CD4-positive, alpha-beta T cell (primary cell): ENCODE results near the gene KCNJ6. TPM values are rescaled to one million over a fixed set of nuclear protein-coding genes. Genes with fewer than 3 reads are reported as not detected.

Experiments used
- ATAC-seq: fragments of 200-7000 bp; cut with Tn5 transposase; one replicate; pipeline ENCODE4 v1.10.0; 2022; ENCODE audit warnings: mild to moderate bottlenecking; ENCODE audit not compliant: poor library complexity
- CTCF ChIA-PET: fragments of 350-600 bp; sonication (Branson Sonifier 250); formaldehyde crosslinking; loops from one replicate; lab custom pipeline; 2021; ENCODE audit warnings: antibody characterized with exemption, inconsistent platforms; lab: Charles Lee
- POLR2A ChIA-PET: fragments of 350-600 bp; sonication (Branson Sonifier 250); formaldehyde crosslinking; loops from one replicate; lab custom pipeline; 2021; ENCODE audit warnings: antibody characterized with exemption, inconsistent platforms; lab: Charles Lee
- DNase-seq, 14 experiments: peaks; one replicate each; pipeline ENCODE4 v3.0.0-alpha.2; 2013 to 2020; ENCODE audit warnings: mixed read lengths in 2 of 14
- H3K27ac ChIP-seq, 2 donors: one replicate each; pipeline versions ENCODE4 v1.5.1 to v1.7.0; 2013; ENCODE audit warnings: low read length in 2 of 2, low read depth in 1 of 2, mild to moderate bottlenecking in 1 of 2
- H3K27me3 ChIP-seq, 2 experiments: 1 replicate in 1 of 2; 2 replicates in 1 of 2; pipeline versions ENCODE4 v1.6.1 to v1.7.0; 2013; ENCODE audit warnings: low read length in 2 of 2, control low read depth in 1 of 2, mild to moderate bottlenecking in 1 of 2, moderate library complexity in 1 of 2; ENCODE audit not compliant: insufficient read depth in 2 of 2, control insufficient read depth in 1 of 2
- H3K36me3 ChIP-seq: one replicate; pipeline ENCODE4 v1.6.1; 2013; ENCODE audit warnings: low read length, control low read depth; ENCODE audit not compliant: insufficient read depth
- H3K4me1 ChIP-seq: one replicate; pipeline ENCODE4 v1.6.1; 2013; ENCODE audit warnings: low read length, control low read depth; ENCODE audit not compliant: insufficient read depth
- H3K4me3 ChIP-seq: one replicate; pipeline ENCODE4 v1.5.1; 2013; ENCODE audit warnings: mild to moderate bottlenecking, low read length, moderate library complexity
- H3K9me3 ChIP-seq, 2 experiments: 1 replicate in 1 of 2; 2 replicates in 1 of 2; pipeline versions ENCODE4 v1.6.1 to v1.7.0; 2013; ENCODE audit warnings: low read length in 2 of 2, mild to moderate bottlenecking in 2 of 2, control low read depth in 1 of 2, moderate library complexity in 1 of 2; ENCODE audit not compliant: control insufficient read depth in 1 of 2, insufficient read depth in 1 of 2
- H3K27ac Mint-ChIP-seq: one replicate; pipeline ENCODE4 v1.8.0; 2020; ENCODE audit warnings: mixed read lengths
- H3K27me3 Mint-ChIP-seq: one replicate; pipeline ENCODE4 v1.8.0; 2021; ENCODE audit warnings: mixed read lengths
- H3K36me3 Mint-ChIP-seq: one replicate; pipeline ENCODE4 v1.8.0; 2021; ENCODE audit warnings: low read depth, mixed read lengths
- H3K4me1 Mint-ChIP-seq: one replicate; pipeline ENCODE4 v1.8.0; 2021; ENCODE audit warnings: low read depth, mixed read lengths
- H3K4me3 Mint-ChIP-seq: one replicate; pipeline ENCODE4 v1.8.0; 2020; ENCODE audit warnings: mild to moderate bottlenecking, mixed read lengths
- H3K9me3 Mint-ChIP-seq: one replicate; pipeline ENCODE4 v1.8.0; 2020; ENCODE audit warnings: mixed read lengths
- CTCF ChIP-seq: fragments of 200-600 bp; IDR thresholded peaks from one replicate; pipeline ENCODE4 v1.8.0; 2022; ENCODE audit warnings: antibody characterized with exemption, mild to moderate bottlenecking
- intact Hi-C, 2 experiments: fragments of 100-400 bp; cut with DNase I in 1 of 2; cut with micrococcal nuclease in 1 of 2; formaldehyde crosslinking; loops; one replicate each; pipeline versions ENCODE4 v1.15.1 to v1.9.0; 2023 to 2025; cut with DNase I, micrococcal nuclease
- total RNA-seq, 174 experiments: library from RNA in 2 of 174; stranded (reverse) in 2 of 174; gene quantifications; one replicate each; pipeline ENCODE4 v1.2.3 and lab custom pipeline; 2021 to 2026

KCNJ6 gene
- total RNA-seq, 2 experiments from 2014 or later = not detected

GRCh38 chr21:37865156-37865555, 51.1 kb downstream of the KCNJ6 start:
- DNase-seq = no peak
- Histone ChIP-seq H3K27me3 (no peaks in the 10 kb centered on the region), H3K36me3 (no peaks in the 10 kb centered on the region), H3K27ac (no peak overlapping the region), H3K9me3 (no peaks in the 10 kb centered on the region), H3K4me1 (no peaks in the 10 kb centered on the region), H3K4me3 (no peak overlapping the region)
- Mint-ChIP-seq H3K27me3 (peaks cover 8% of the 10 kb centered on the region), H3K27ac (no peak overlapping the region), H3K4me3 (no peak overlapping the region), H3K36me3 (no peaks in the 10 kb centered on the region), H3K4me1 (no peaks in the 10 kb centered on the region), H3K9me3 (no peaks in the 10 kb centered on the region)
- ChIA-PET CTCF (no interaction called here), POLR2A (no interaction called here)
- ATAC-seq = no peak
- intact Hi-C loops = no loop called here
- no peak for TF ChIP-seq CTCF

DNA sequence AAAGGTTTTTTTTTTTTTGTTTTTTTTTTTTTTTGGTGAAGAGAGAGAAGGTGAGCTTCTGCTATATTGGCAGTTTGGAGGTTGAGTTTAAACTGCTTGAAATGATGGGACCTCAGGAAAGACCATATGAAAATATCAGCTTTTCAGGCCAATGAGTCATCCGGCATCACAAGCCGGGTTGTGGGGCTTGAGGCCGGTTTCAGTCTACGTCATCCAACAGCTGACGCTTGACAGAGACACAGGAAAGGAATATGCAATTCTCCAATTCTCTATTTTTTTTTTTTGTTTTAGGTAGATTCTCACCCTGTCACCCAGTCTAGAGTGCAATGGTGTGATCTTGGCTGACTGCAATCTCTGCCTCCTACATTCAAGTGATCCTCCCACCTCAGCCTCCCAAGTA, 52.4 kb downstream of the KCNJ6 start:
- H3K4me1 Mint-ChIP-seq = no peaks in the 10 kb centered on the region
- intact Hi-C loops = no loop called here
- Histone ChIP-seq H3K9me3 (no peaks in the 10 kb centered on the region), H3K27me3 (no peaks in the 10 kb centered on the region), H3K4me3 (no peak overlapping the region), H3K4me1 (no peaks in the 10 kb centered on the region), H3K27ac (no peak overlapping the region), H3K36me3 (no peaks in the 10 kb centered on the region)
- POLR2A ChIA-PET = no interaction called here
- H3K36me3 Mint-ChIP-seq = no peaks in the 10 kb centered on the region
- no peak for TF ChIP-seq CTCF
- H3K9me3 Mint-ChIP-seq = no peaks in the 10 kb centered on the region
- ATAC-seq (no peak), DNase-seq (peak in 3 of 14 experiments; percentile 13 to 72 (median 62))
- H3K27me3 Mint-ChIP-seq = peaks cover 12% of the 10 kb centered on the region
- CTCF ChIA-PET = no interaction called here
- no peak overlapping the region for H3K27ac Mint-ChIP-seq
- H3K4me3 Mint-ChIP-seq = no peak overlapping the region

- Histone ChIP-seq H3K27me3 (no peaks in the 10 kb centered on the region), H3K36me3 (no peaks in the 10 kb centered on the region), H3K4me1 (no peaks in the 10 kb centered on the region), H3K9me3 (no peaks in the 10 kb centered on the region), H3K27ac (no peak overlapping the region), H3K4me3 (no peak overlapping the region)
- no peak overlapping the region for H3K27ac Mint-ChIP-seq
- DNase-seq (peak in 3 of 14 experiments; percentile 6 to 44 (median 31)), ATAC-seq (no peak)
- no peak for TF ChIP-seq CTCF
- no peak overlapping the region for H3K4me3 Mint-ChIP-seq
- H3K27me3 Mint-ChIP-seq = peaks cover 12% of the 10 kb centered on the region
- no peaks in the 10 kb centered on the region for H3K9me3 Mint-ChIP-seq
- no peaks in the 10 kb centered on the region for H3K4me1 Mint-ChIP-seq
- ChIA-PET CTCF (no interaction called here), POLR2A (no interaction called here)
- H3K36me3 Mint-ChIP-seq = no peaks in the 10 kb centered on the region
- intact Hi-C loops = no loop called here
These were observed 53.7 kb downstream of the KCNJ6 start for GRCh38 chr21:37862536-37862935.
